Muscle of arm (tissue), 12 donors: Measurements from ENCODE around the gene CSF2RB. TPM values are rescaled to one million over a fixed set of nuclear protein-coding genes. Genes with fewer than 3 reads are reported as not detected.

Experiments
- DNase-seq: peaks from one replicate; pipeline ENCODE4 v3.0.0-alpha.2; 2013
- polyA plus RNA-seq, 12 donors: library from polyadenylated mRNA; unstranded; fragments of 120-200 nt; gene quantifications; one replicate each; pipeline ENCODE4 v1.2.1, GENCODE V29; 2013; ENCODE audit not compliant: insufficient read length in 12 of 12

Gene CSF2RB
- polyA plus RNA-seq, 12 donors = 1.5 to 9.3 (median 2.3) TPM; not detected in 1

- no peak for DNase-seq
These were observed 23.1 kb downstream of the CSF2RB start for GRCh38 chr22:36936362-36937116.

GRCh38 chr22:36937319-36938027 lies 24.0 kb downstream of the CSF2RB start:
- DNase-seq = no peak

GRCh38 chr22:36938028-36938425 lies 24.6 kb downstream of the CSF2RB start:
- DNase-seq = no peak

GRCh38 chr22:36938886-36939285 lies 25.5 kb downstream of the CSF2RB start:
- DNase-seq = no peak

GRCh38 chr22:36940676-36941075 lies 27.2 kb downstream of the CSF2RB start:
- no peak for DNase-seq

- DNase-seq = no peak
These were observed 29.1 kb downstream of the CSF2RB start for GRCh38 chr22:36942556-36942955.

GRCh38 chr22:36946421-36947158 lies 33.2 kb downstream of the CSF2RB start:
- no peak for DNase-seq

GRCh38 chr22:36948273-36949225 lies 35.1 kb downstream of the CSF2RB start:
- no peak for DNase-seq

GRCh38 chr22:36950797-36951590 lies 37.6 kb downstream of the CSF2RB start:
- no peak for DNase-seq

- no peak for DNase-seq
These were observed 38.3 kb downstream of the CSF2RB start for GRCh38 chr22:36951746-36952145.

GRCh38 chr22:36953239-36954080 lies 40.0 kb downstream of the CSF2RB start:
- DNase-seq = no peak

GRCh38 chr22:36954251-36955014 lies 41.0 kb downstream of the CSF2RB start:
- no peak for DNase-seq

- DNase-seq = no peak
These were observed 42.3 kb downstream of the CSF2RB start for GRCh38 chr22:36955691-36956090.

- no peak for DNase-seq
These were observed 44.9 kb downstream of the CSF2RB start for GRCh38 chr22:36958366-36958765.

GRCh38 chr22:36961626-36962025 lies 48.2 kb downstream of the CSF2RB start:
- DNase-seq = no peak

- no peak for DNase-seq
These were observed 49.9 kb downstream of the CSF2RB start for GRCh38 chr22:36963302-36963701.

- no peak for DNase-seq
These were observed 50.7 kb downstream of the CSF2RB start for GRCh38 chr22:36964106-36964505.

GRCh38 chr22:36965696-36966095 lies 52.3 kb downstream of the CSF2RB start:
- DNase-seq = no peak
